SH-SY5Y (cell line): ENCODE measurements around the gene SCNN1B.

Experiments
- GATA2 ChIP-seq: IDR thresholded peaks from 2 replicates; pipeline ENCODE4 v1.6.1; 2011; ENCODE audit warnings: mild to moderate bottlenecking, low read depth, low read length
- GATA3 ChIP-seq: IDR thresholded peaks from 2 replicates; pipeline ENCODE4 v1.6.1; 2011; ENCODE audit warnings: low read depth, mild to moderate bottlenecking, low read length, moderate library complexity

DNA sequence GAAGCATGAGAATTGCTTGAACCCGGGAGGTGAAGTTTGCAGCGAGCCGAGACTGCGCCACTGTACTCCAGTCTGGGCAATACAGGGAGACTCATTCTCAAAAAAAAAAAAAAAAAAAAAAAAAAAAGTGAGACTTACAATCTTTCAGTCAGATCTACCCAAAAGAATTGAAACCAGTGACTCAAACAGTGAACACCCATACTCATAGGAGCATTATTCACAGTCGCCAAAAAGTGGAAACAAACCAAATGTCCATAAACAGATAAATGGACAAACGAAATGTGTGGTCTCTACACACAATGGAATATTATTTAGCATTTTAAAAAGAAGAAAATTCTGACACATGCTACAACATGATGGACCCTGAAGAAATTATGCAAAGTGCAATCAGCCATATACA lies 9.1 kb upstream of the SCNN1B start:
- no peak for TF ChIP-seq GATA2
- TF ChIP-seq GATA3: no peak
